Right lobe of liver (tissue), 6 donors: ENCODE data around the gene KLHL6. TPM values are rescaled to one million over a fixed set of nuclear protein-coding genes. Genes with fewer than 3 reads are reported as not detected.
A peak's percentile ranks its signal among the peaks of the same experiment; 100 is the strongest.

Experiments used
- ATAC-seq, 4 donors: fragments of 200-7000 bp; cut with Tn5 transposase; one replicate each; pipeline ENCODE4 v1.9.1; 2020; ENCODE audit warnings: mild to moderate bottlenecking in 4 of 4, moderate library complexity in 4 of 4
- DNase-seq, 3 donors: peaks; one replicate each; pipeline ENCODE4 v3.0.0-alpha.2; 2020
- H3K27ac ChIP-seq, 3 donors: fragments of 200-600 bp; one replicate each; pipeline ENCODE4 v1.8.0; 2022
- H3K27me3 ChIP-seq, 2 donors: fragments of 200-600 bp; one replicate each; pipeline ENCODE4 v1.8.0; 2022
- H3K36me3 ChIP-seq, 4 donors: fragments of 200-600 bp; sonication (generic) in 1 of 4; one replicate each; pipeline versions ENCODE4 v1.5.1 to v1.8.0; 2017 to 2022; ENCODE audit warnings: control low read depth in 1 of 4
- H3K4me1 ChIP-seq, 4 donors: fragments of 200-600 bp; sonication (generic) in 1 of 4; one replicate each; pipeline versions ENCODE4 v1.5.1 to v1.8.0; 2017 to 2022; ENCODE audit warnings: control low read depth in 1 of 4
- H3K4me3 ChIP-seq, 3 donors: fragments of 200-600 bp; one replicate each; pipeline ENCODE4 v1.8.0; 2022
- H3K9me3 ChIP-seq, 4 donors: fragments of 200-600 bp; sonication (generic) in 1 of 4; one replicate each; pipeline versions ENCODE4 v1.5.1 to v1.8.0; 2017 to 2022; ENCODE audit warnings: control low read depth in 1 of 4
- CTCF ChIP-seq, 4 donors: fragments of 200-600 bp in 3 of 4; fragments of 450-650 bp in 1 of 4; IDR thresholded peaks; one replicate each; pipeline versions ENCODE4 v1.5.1 to v1.8.0; 2016 to 2022; ENCODE audit warnings: antibody characterized with exemption in 4 of 4, mild to moderate bottlenecking in 2 of 4
- POLR2A ChIP-seq: fragments of 450-650 bp; IDR thresholded peaks from one replicate; pipeline ENCODE4 v1.6.1; 2017; ENCODE audit warnings: antibody characterized with exemption, mild to moderate bottlenecking
- WGBS: methylation state at CpG from one replicate; pipeline ENCODE4 v1.1.6; 2018; ENCODE audit warnings: low coverage, low lambda C conversion rate; ENCODE audit not compliant: insufficient coverage; ENCODE audit errors: missing lambda C conversion rate; 5-methylcytosine and 5-hydroxymethylcytosine counted together
- intact Hi-C, 2 donors: fragments of 100-400 bp; cut with DNase I; formaldehyde crosslinking; loops; one replicate each; pipeline versions ENCODE4 v1.11.2 to v1.14.1; 2022
- total RNA-seq, 6 experiments: library from RNA; depleted of rRNA in 2 of 6; stranded (reverse); fragments of >200 nt in 2 of 6; fragmentation: NEBNext Ultra II Directional in 3 of 6; extraction: Animal tissue kit (Norgen Biotek cat#: 25700) in 3 of 6; gene quantifications; one replicate each; pipeline versions ENCODE4 v1.1.0 to v1.2.4, GENCODE V29; 2016 to 2023
- donor health status: DM: no; HTN: yes; CAD: no.
- donor health status: DM: no; HTN: no; CAD: no.
- donor health status: DM: no; HTN: no; CAD: no.
- donor health status: DM: no; HTN: yes; CAD: no.
- donor health status: DM: no; HTN: yes; CAD: no.

The KLHL6 gene
- total RNA-seq, 6 experiments from 2014 or later = 0.59 to 2.7 (median 1.6) TPM

- H3K27me3 ChIP-seq = no peaks in the 10 kb centered on the region
- no peak overlapping the region for H3K4me3 ChIP-seq
- no peaks in the 10 kb centered on the region for H3K4me1 ChIP-seq
- 73% methylated on average over 14 of the region's 14 CpGs for WGBS
- no peak for TF ChIP-seq POLR2A
- no peak for TF ChIP-seq CTCF (IDR thresholded peaks at IDR 0.05)
- ATAC-seq (peak in 3 of 4 donors; percentile 28 to 36 (median 35)), DNase-seq (peak in 1 of 3 donors; percentile 35)
- H3K27ac ChIP-seq = no peak overlapping the region
- no peaks in the 10 kb centered on the region for H3K36me3 ChIP-seq
- intact Hi-C loops = no loop called here
- H3K9me3 ChIP-seq = no peaks in the 10 kb centered on the region
Measured at GRCh38 chr3:183540501-183541234, 14.8 kb downstream of the KLHL6 start.

- TF ChIP-seq CTCF (IDR thresholded peaks at IDR 0.05) = no peak
- no peak for TF ChIP-seq POLR2A
- H3K4me3 ChIP-seq = no peak overlapping the region
- ATAC-seq (no peak), DNase-seq (no peak)
- no peaks in the 10 kb centered on the region for H3K9me3 ChIP-seq
- H3K27me3 ChIP-seq = no peaks in the 10 kb centered on the region
- no peaks in the 10 kb centered on the region for H3K36me3 ChIP-seq
- intact Hi-C loops = no loop called here
- H3K4me1 ChIP-seq = no peaks in the 10 kb centered on the region
- 74% methylated on average over 3 of the region's 3 CpGs for WGBS
- no peak overlapping the region for H3K27ac ChIP-seq
Measured at GRCh38 chr3:183539811-183540210, 15.7 kb downstream of the KLHL6 start.

DNA sequence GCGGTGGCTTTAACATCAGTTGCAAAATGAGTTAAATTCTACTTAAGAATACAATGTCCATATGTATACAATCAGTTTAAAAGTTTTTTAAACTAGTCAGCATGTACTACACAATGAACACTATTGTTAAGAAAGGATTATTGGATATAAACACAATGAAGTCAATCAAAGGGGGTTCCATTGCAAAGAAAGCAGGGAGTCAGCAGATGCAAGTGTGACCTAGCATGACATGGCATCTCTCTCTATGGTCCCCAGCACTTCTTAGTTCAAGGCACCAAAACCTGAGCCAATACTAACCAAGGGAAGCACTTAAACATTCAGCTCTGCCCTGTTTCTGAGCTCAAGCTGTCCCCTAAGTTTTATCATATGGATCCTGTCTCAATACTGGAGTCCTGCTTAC is 17.0 kb downstream of the KLHL6 start:
- Histone ChIP-seq H3K36me3 (no peaks in the 10 kb centered on the region), H3K9me3 (no peaks in the 10 kb centered on the region), H3K27ac (no peak overlapping the region), H3K4me3 (no peak overlapping the region), H3K27me3 (no peaks in the 10 kb centered on the region), H3K4me1 (no peaks in the 10 kb centered on the region)
- no peak for TF ChIP-seq POLR2A
- TF ChIP-seq CTCF (IDR thresholded peaks at IDR 0.05) = no peak
- DNase-seq (no peak), ATAC-seq (no peak)
- WGBS = 94% methylated on average over 1 of the region's 1 CpG
- intact Hi-C loops = no loop called here

DNA sequence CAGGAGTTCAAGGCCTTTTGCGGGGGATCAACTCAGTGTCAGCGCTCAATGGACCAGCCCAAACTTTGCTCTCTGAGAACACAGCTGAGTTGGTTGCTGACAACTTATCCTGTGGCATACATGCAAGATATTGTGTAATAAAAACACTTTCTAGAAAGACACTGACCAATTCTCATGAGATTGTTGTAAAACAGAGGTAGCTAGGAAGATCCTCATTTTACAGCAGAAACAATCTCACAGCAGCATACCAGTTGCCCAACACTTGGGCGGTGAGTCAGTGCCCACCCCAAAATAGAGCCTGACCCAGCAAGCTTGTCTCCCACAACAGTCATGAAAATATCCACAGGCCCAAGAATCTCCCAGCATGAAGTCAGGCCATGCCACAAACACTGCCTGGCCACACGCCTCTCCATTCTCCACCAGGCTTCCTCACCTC is 18.2 kb downstream of the KLHL6 start:
- intact Hi-C loops = no loop called here
- WGBS = 75% methylated on average over 2 of the region's 4 CpGs
- Histone ChIP-seq H3K9me3 (no peaks in the 10 kb centered on the region), H3K36me3 (no peaks in the 10 kb centered on the region), H3K4me3 (no peak overlapping the region), H3K4me1 (no peaks in the 10 kb centered on the region), H3K27ac (no peak overlapping the region), H3K27me3 (no peaks in the 10 kb centered on the region)
- ATAC-seq (peak; percentile 43 to 57 (median 52)), DNase-seq (no peak)
- TF ChIP-seq POLR2A (no peak), CTCF (IDR thresholded peaks at IDR 0.05) (no peak)
